ENCODE measurements around the gene FBXL5.

FBXL5 gene

GRCh38 chr4:15556511-15557092 lies 98.6 kb downstream of the FBXL5 start:
- DNase-seq (ENCODE audit: insufficient read length, low spot score) (no peak), FAIRE-seq (no peak)
- TF ChIP-seq POLR2A (IDR thresholded peaks at IDR 0.05; ENCODE audit: low read depth, low read length) (no peak), SPI1 (IDR thresholded peaks at IDR 0.05; ENCODE audit: low read depth, low read length) (no peak), TAF1 (IDR thresholded peaks at IDR 0.05; ENCODE audit: low read depth, low read length) (no peak), PAX5 (IDR thresholded peaks at IDR 0.05; ENCODE audit: insufficient read depth, low read length, severe bottlenecking) (no peak), POU2F2 (IDR thresholded peaks at IDR 0.05; ENCODE audit: low read depth, low read length) (no peak), POLR2AphosphoS5 (IDR thresholded peaks at IDR 0.05; ENCODE audit: low read depth, low read length) (no peak)
